Measurements from ENCODE around the gene ASB1. TPM values are rescaled to one million over a fixed set of nuclear protein-coding genes. Genes with fewer than 3 reads are reported as not detected.
"Not testable (repeated sequence)": the region's sequence is repeated elsewhere in the genome, so short reads cannot be mapped to it uniquely, and the experiment has no call there.

ASB1 gene
- total and polyA plus RNA-seq, 9 donors: 39.1 to 48.4 (median 42.9) TPM

DNA sequence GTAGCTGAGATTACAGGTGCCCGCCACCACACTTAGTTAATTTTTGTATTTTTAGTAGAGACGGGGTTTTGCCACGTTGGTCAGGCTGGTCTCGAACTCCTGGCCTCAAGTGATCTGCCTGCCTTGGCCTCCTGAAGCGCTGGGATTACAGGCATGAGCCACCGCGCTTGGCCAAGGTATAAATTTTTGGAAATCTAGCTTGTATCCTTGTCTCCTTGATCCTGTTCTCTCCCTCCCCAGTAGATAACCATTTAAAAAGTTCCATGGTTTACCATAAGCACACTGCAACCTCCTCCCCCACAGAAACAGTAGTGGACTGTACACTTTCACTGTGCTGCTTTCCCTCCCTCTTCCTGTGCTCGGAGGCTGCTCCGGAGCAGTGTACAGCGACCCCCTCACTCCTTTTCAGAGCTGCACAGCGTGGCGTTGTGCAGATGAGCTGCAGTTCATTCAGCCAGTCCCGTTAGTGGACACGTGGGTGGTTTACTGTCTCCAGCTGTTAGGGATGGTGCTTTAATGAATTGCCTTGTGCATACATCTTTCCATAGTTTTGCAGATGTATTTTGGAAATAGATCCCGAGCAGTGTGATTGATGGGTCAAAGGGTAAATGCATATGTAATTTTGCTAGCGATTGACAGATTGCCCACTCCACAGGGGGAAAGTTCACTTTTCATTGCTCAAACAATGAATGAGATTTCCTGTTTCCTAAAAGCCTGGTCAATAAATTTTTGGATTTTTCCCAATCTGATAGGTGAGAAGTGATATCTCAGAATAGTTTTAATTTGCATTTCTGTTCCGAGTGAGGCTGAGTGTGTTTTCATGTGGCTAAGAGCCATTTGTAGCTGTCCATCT is 14.8 kb downstream of the ASB1 start:
- Histone ChIP-seq H3K27ac (ENCODE audit: low read length) (no peak overlapping the region), H3K4me3 (ENCODE audit: low read length) (no peak overlapping the region), H3K36me3 (ENCODE audit: control insufficient read depth, insufficient read depth, low read length) (peaks cover 41% of the 10 kb centered on the region), H3K9me3 (replicated peaks; ENCODE audit: control insufficient read depth, low read depth, low read length) (no peaks in the 10 kb centered on the region), H3K4me1 (ENCODE audit: control insufficient read depth, insufficient read depth, low read length) (peaks cover 9% of the 10 kb centered on the region), H3K27me3 (ENCODE audit: control insufficient read depth, insufficient read depth, low read length) (no peaks in the 10 kb centered on the region)
- 52% methylated on average over 8 of the region's 17 CpGs for WGBS (ENCODE audit: insufficient coverage)
- peak; percentile 57 for DNase-seq

DNA sequence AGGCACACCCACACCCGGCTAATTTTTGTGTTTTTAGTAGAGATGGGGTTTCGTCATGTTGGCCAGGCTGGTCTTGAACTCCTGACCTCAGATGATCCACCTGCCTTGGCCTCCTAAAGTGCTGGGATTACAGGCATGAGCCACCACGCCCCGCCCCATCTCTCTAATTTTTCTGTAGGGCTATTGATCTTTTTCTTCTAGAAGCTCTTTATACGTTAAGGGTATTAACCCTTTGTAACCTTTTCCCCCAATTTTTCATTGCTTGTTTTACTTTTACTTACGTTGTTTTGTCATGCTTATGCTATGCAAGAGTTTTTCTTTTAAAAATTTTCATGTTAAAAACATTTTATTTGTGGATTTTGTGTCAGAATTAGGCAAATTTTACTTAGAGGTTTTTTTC is 15.5 kb downstream of the ASB1 start:
- not testable (repeated sequence) for H3K4me1 ChIP-seq (ENCODE audit: control insufficient read depth, insufficient read depth, low read length); H3K9me3 ChIP-seq (replicated peaks; ENCODE audit: control insufficient read depth, low read depth, low read length); H3K27me3 ChIP-seq (ENCODE audit: control insufficient read depth, insufficient read depth, low read length); H3K27ac ChIP-seq (ENCODE audit: low read length); DNase-seq; H3K4me3 ChIP-seq (ENCODE audit: low read length)
- WGBS (ENCODE audit: insufficient coverage): no CpG with 5 or more reads among the region's 6 CpGs
- H3K36me3 ChIP-seq (ENCODE audit: control insufficient read depth, insufficient read depth, low read length): peaks cover 48% of the 10 kb centered on the region

DNA sequence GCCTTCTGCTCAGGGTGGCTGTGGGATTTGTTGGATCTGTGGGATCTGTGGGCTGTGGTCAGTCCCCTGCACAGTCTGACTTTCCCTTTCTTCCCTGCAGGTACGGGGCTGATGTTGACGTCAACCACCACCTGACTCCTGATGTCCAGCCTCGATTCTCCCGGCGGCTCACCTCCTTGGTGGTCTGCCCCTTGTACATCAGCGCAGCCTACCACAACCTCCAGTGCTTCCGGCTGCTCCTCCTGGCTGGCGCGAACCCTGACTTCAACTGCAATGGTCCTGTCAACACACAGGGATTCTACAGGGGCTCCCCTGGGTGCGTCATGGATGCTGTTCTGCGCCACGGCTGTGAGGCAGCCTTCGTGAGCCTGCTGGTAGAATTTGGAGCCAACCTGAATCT is 17.5 kb downstream of the ASB1 start:
- H3K27ac ChIP-seq (ENCODE audit: low read length): no peak overlapping the region
- H3K27me3 ChIP-seq (ENCODE audit: control insufficient read depth, insufficient read depth, low read length): no peaks in the 10 kb centered on the region
- H3K9me3 ChIP-seq (replicated peaks; ENCODE audit: control insufficient read depth, low read depth, low read length): no peaks in the 10 kb centered on the region
- WGBS (ENCODE audit: insufficient coverage): 90% methylated on average over 13 of the region's 13 CpGs
- no peak for DNase-seq
- peaks cover 15% of the 10 kb centered on the region for H3K4me1 ChIP-seq (ENCODE audit: control insufficient read depth, insufficient read depth, low read length)
- H3K4me3 ChIP-seq (ENCODE audit: low read length): no peak overlapping the region
- H3K36me3 ChIP-seq (ENCODE audit: control insufficient read depth, insufficient read depth, low read length): peaks cover 62% of the 10 kb centered on the region

- H3K27ac ChIP-seq (ENCODE audit: low read length): no peak overlapping the region
- DNase-seq: no peak
- no peak overlapping the region for H3K4me3 ChIP-seq (ENCODE audit: low read length)
- H3K36me3 ChIP-seq (ENCODE audit: control insufficient read depth, insufficient read depth, low read length): peaks cover 63% of the 10 kb centered on the region
- H3K4me1 ChIP-seq (ENCODE audit: control insufficient read depth, insufficient read depth, low read length): peaks cover 11% of the 10 kb centered on the region
- 82% methylated on average over 10 of the region's 17 CpGs for WGBS (ENCODE audit: insufficient coverage)
- no peaks in the 10 kb centered on the region for H3K27me3 ChIP-seq (ENCODE audit: control insufficient read depth, insufficient read depth, low read length)
- H3K9me3 ChIP-seq (replicated peaks; ENCODE audit: control insufficient read depth, low read depth, low read length): no peaks in the 10 kb centered on the region
Observed at GRCh38 chr2:238445409-238446190, 18.9 kb downstream of the ASB1 start.

GRCh38 chr2:238446371-238446770 is 19.6 kb downstream of the ASB1 start:
- 88% methylated on average over 5 of the region's 8 CpGs for WGBS (ENCODE audit: insufficient coverage)
- Histone ChIP-seq H3K9me3 (replicated peaks; ENCODE audit: control insufficient read depth, low read depth, low read length) (no peaks in the 10 kb centered on the region), H3K4me3 (ENCODE audit: low read length) (no peak overlapping the region), H3K4me1 (ENCODE audit: control insufficient read depth, insufficient read depth, low read length) (peaks cover 11% of the 10 kb centered on the region), H3K36me3 (ENCODE audit: control insufficient read depth, insufficient read depth, low read length) (peaks cover 68% of the 10 kb centered on the region), H3K27me3 (ENCODE audit: control insufficient read depth, insufficient read depth, low read length) (no peaks in the 10 kb centered on the region), H3K27ac (ENCODE audit: low read length) (no peak overlapping the region)
- DNase-seq: no peak

- peaks cover 80% of the 10 kb centered on the region for H3K36me3 ChIP-seq (ENCODE audit: control insufficient read depth, insufficient read depth, low read length)
- 76% methylated on average over 16 of the region's 19 CpGs for WGBS (ENCODE audit: insufficient coverage)
- H3K9me3 ChIP-seq (replicated peaks; ENCODE audit: control insufficient read depth, low read depth, low read length): no peaks in the 10 kb centered on the region
- H3K4me1 ChIP-seq (ENCODE audit: control insufficient read depth, insufficient read depth, low read length): peaks cover 9% of the 10 kb centered on the region
- no peak for DNase-seq
- H3K4me3 ChIP-seq (ENCODE audit: low read length): no peak overlapping the region
- H3K27ac ChIP-seq (ENCODE audit: low read length): no peak overlapping the region
- H3K27me3 ChIP-seq (ENCODE audit: control insufficient read depth, insufficient read depth, low read length): no peaks in the 10 kb centered on the region
Observed at GRCh38 chr2:238448031-238448955, 21.6 kb downstream of the ASB1 start.

GRCh38 chr2:238449241-238449640 is 22.5 kb downstream of the ASB1 start:
- Histone ChIP-seq H3K4me1 (ENCODE audit: control insufficient read depth, insufficient read depth, low read length) (peaks cover 9% of the 10 kb centered on the region), H3K36me3 (ENCODE audit: control insufficient read depth, insufficient read depth, low read length) (peaks cover 75% of the 10 kb centered on the region), H3K27ac (ENCODE audit: low read length) (no peak overlapping the region), H3K4me3 (ENCODE audit: low read length) (no peak overlapping the region), H3K27me3 (ENCODE audit: control insufficient read depth, insufficient read depth, low read length) (no peaks in the 10 kb centered on the region), H3K9me3 (replicated peaks; ENCODE audit: control insufficient read depth, low read depth, low read length) (no peaks in the 10 kb centered on the region)
- 83% methylated on average over 5 of the region's 8 CpGs for WGBS (ENCODE audit: insufficient coverage)
- no peak for DNase-seq

DNA sequence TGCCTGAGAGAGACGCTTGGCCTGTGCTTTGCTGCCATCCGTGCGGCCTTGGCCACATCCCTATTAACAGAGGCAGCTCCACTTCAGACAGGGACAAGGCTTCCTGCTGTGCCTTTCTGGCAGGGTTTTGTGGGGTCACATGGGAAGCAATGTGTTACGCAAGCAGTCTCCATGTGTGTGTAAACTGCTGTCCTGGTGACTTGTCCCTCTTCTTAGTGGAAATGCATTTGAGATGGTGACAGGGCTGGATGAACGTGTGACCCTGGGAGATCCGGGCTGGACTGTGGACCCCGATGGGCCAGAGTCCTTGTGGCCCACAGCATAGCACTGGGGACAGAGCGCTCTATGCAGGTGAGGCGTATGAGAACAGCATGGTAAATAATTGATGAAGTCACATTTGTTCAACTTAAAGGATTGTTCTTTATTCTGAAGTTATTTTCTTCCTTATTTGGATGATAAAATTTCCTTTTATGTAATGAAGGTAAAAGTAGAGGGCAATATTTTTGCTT is 23.2 kb downstream of the ASB1 start:
- Histone ChIP-seq H3K27ac (ENCODE audit: low read length) (no peak overlapping the region), H3K9me3 (replicated peaks; ENCODE audit: control insufficient read depth, low read depth, low read length) (no peaks in the 10 kb centered on the region), H3K36me3 (ENCODE audit: control insufficient read depth, insufficient read depth, low read length) (peaks cover 70% of the 10 kb centered on the region), H3K4me3 (ENCODE audit: low read length) (no peak overlapping the region), H3K27me3 (ENCODE audit: control insufficient read depth, insufficient read depth, low read length) (no peaks in the 10 kb centered on the region), H3K4me1 (ENCODE audit: control insufficient read depth, insufficient read depth, low read length) (peaks cover 13% of the 10 kb centered on the region)
- 71% methylated on average over 2 of the region's 9 CpGs for WGBS (ENCODE audit: insufficient coverage)
- peak; percentile 54 for DNase-seq

GRCh38 chr2:238450440-238450861 is 23.7 kb downstream of the ASB1 start:
- Histone ChIP-seq H3K36me3 (ENCODE audit: control insufficient read depth, insufficient read depth, low read length) (peaks cover 65% of the 10 kb centered on the region), H3K4me3 (ENCODE audit: low read length) (no peak overlapping the region), H3K27ac (ENCODE audit: low read length) (no peak overlapping the region), H3K4me1 (ENCODE audit: control insufficient read depth, insufficient read depth, low read length) (peaks cover 13% of the 10 kb centered on the region), H3K9me3 (replicated peaks; ENCODE audit: control insufficient read depth, low read depth, low read length) (no peaks in the 10 kb centered on the region), H3K27me3 (ENCODE audit: control insufficient read depth, insufficient read depth, low read length) (no peaks in the 10 kb centered on the region)
- WGBS (ENCODE audit: insufficient coverage): 85% methylated on average over 11 of the region's 11 CpGs
- no peak for DNase-seq

Data from muscle of leg (tissue), 11 donors.